KMS-11 (cell line): ENCODE data around the gene PDCD7.
"Not testable (repeated sequence)": the region's sequence is repeated elsewhere in the genome, so short reads cannot be mapped to it uniquely, and the experiment has no call there.

Source experiments
- H2AFZ ChIP-seq: fragments of 200-600 bp; sonication (generic); 2 replicates; pipeline ENCODE4 v1.6.1; 2016; ENCODE audit warnings: antibody characterized with exemption, mixed run types, low read depth
- H3K27ac ChIP-seq: fragments of 200-600 bp; sonication (generic); 2 replicates; pipeline ENCODE4 v1.6.1; 2016; ENCODE audit warnings: mild to moderate bottlenecking, mixed run types
- H3K27me3 ChIP-seq: fragments of 200-600 bp; sonication (generic); 2 replicates; pipeline ENCODE4 v1.6.1; 2017; ENCODE audit warnings: mild to moderate bottlenecking, low read depth, mixed run types, moderate library complexity; ENCODE audit not compliant: insufficient read depth
- H3K36me3 ChIP-seq: fragments of 200-600 bp; sonication (generic); 2 replicates; pipeline ENCODE4 v1.6.1; 2017; ENCODE audit warnings: mild to moderate bottlenecking, mixed run types; ENCODE audit not compliant: insufficient read depth
- H3K4me1 ChIP-seq: fragments of 200-600 bp; sonication (generic); 2 replicates; pipeline ENCODE4 v1.6.1; 2016; ENCODE audit warnings: mild to moderate bottlenecking, low read depth, mixed run types; ENCODE audit not compliant: poor library complexity, severe bottlenecking
- H3K4me2 ChIP-seq: fragments of 200-600 bp; sonication (generic); 2 replicates; pipeline ENCODE4 v1.7.0; 2016; ENCODE audit warnings: mild to moderate bottlenecking, mixed run types
- H3K4me3 ChIP-seq: fragments of 200-600 bp; sonication (generic); IDR thresholded peaks from 2 replicates; pipeline ENCODE4 v1.6.1; 2017; ENCODE audit warnings: low read depth, low read length, mixed read lengths; ENCODE audit not compliant: insufficient read depth
- H3K79me2 ChIP-seq: fragments of 200-600 bp; sonication (generic); 2 replicates; pipeline ENCODE4 v1.6.1; 2016; ENCODE audit warnings: low read depth, mixed run types; ENCODE audit not compliant: insufficient read depth
- H3K9ac ChIP-seq: fragments of 200-600 bp; sonication (generic); 2 replicates; pipeline ENCODE4 v1.6.1; 2016; ENCODE audit warnings: mild to moderate bottlenecking, mixed run types
- H4K20me1 ChIP-seq: fragments of 200-600 bp; sonication (generic); 2 replicates; pipeline ENCODE4 v1.6.1; 2016; ENCODE audit warnings: mild to moderate bottlenecking, mixed run types; ENCODE audit not compliant: insufficient read depth
- CTCF ChIP-seq: fragments of 200-600 bp; sonication (generic); conservative IDR thresholded peaks from 2 replicates; pipeline ENCODE4 v1.6.1; 2017; ENCODE audit warnings: low read depth, mild to moderate bottlenecking, antibody characterized with exemption, low read length, moderate library complexity, mixed read lengths

The PDCD7 gene

DNA sequence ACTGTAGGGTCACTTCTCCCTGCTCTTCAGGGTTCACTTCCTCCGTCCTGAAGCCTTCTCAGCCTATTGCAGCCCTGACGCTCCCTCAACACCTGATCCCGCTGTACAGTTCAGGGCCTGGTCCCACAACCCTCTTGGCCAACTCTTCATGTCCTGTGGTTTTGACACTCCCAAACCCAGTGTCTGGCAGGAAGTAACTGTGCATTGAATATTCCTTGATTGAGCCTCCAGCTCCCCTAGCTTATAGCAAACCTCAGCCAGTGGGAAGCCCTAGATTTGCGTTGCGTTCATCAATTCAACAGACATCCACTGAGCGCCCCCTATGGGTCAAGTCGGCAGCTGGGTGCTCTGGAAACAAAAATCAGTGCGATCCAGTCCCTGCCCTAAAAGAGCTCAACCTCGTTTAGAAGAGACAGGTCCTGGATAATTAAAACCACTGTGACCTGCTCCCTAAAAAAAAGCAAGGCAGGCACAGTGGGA is 32.2 kb downstream of the PDCD7 start:
- Histone ChIP-seq H2AFZ (no peak overlapping the region), H3K27me3 (no peaks in the 10 kb centered on the region), H3K36me3 (no peaks in the 10 kb centered on the region), H3K9ac (no peak overlapping the region), H4K20me1 (no peaks in the 10 kb centered on the region), H3K4me1 (no peaks in the 10 kb centered on the region), H3K4me3 (no peak overlapping the region), H3K27ac (no peak overlapping the region), H3K4me2 (no peak overlapping the region), H3K79me2 (no peaks in the 10 kb centered on the region)
- peak; percentile 74 for TF ChIP-seq CTCF

DNA sequence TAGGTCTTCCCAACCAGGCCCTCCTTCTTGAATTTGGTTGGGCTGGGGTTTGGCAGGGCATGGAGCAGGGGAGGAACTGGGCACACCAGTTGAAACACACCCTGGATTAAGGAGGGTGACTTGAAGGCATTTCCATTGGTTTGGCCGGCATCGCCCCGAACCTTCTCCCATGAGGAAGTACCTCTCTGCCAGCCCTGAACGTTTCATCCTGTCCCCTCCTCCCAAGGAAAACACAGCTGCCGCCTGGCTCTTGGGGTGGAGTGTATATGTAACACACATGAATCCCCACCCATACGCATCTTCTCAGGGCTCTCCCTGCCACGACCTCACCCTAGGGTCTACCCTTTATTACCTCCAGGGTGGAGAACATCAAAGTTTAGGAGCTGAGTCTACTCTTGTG is 33.2 kb downstream of the PDCD7 start:
- no peak overlapping the region for H3K27ac ChIP-seq
- no peaks in the 10 kb centered on the region for H3K36me3 ChIP-seq
- H3K27me3 ChIP-seq, result no peaks in the 10 kb centered on the region
- H3K4me2 ChIP-seq, result no peak overlapping the region
- no peak overlapping the region for H3K9ac ChIP-seq
- no peaks in the 10 kb centered on the region for H3K79me2 ChIP-seq
- H3K4me3 ChIP-seq, result no peak overlapping the region
- no peaks in the 10 kb centered on the region for H4K20me1 ChIP-seq
- TF ChIP-seq CTCF, result no peak
- no peak overlapping the region for H2AFZ ChIP-seq
- no peaks in the 10 kb centered on the region for H3K4me1 ChIP-seq

DNA sequence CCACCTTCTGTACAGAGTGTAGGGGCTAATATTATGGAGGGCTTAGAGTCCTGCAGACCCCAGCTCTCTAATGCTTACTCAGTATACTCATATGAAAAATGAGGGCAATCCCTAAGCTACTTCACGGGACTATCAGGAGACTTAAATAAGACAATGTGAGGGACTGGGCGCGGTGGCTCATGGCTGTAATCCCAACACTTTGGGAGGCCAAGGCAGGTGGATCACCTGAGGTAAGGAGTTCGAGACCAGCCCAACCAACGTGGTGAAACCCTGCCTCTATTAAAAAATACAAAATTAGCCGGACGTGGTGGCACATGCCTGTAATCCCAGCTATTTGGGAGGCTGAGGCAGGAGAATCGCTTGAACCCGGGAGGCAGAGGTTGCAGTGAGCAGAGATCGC is 33.8 kb downstream of the PDCD7 start:
- not testable (repeated sequence) for H3K4me3 ChIP-seq, H3K4me2 ChIP-seq, H3K9ac ChIP-seq, H3K27ac ChIP-seq, H4K20me1 ChIP-seq, H3K36me3 ChIP-seq, H3K4me1 ChIP-seq, H3K79me2 ChIP-seq, H3K27me3 ChIP-seq, H2AFZ ChIP-seq

DNA sequence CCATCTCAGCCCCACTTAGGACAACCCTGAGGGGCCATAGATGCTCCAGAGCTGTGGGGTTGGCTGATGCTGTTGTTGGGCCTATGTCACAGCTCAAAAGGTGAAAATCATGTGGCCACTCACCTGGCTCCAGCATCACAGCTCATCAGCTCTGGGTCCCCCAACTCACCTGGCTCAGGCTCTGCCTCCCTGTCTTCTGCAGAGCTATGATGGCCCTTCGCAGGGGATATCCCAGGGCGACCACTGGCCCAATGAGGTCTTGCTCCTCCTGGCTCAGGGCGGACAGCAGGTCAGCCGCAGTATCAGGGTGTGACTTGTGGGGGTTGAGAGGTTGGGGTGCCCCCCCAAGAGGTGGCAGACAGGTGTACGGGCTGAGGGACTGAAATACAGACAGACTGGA is 34.3 kb downstream of the PDCD7 start:
- Histone ChIP-seq H3K36me3 (no peaks in the 10 kb centered on the region), H3K4me1 (no peaks in the 10 kb centered on the region), H3K27me3 (no peaks in the 10 kb centered on the region), H3K27ac (no peak overlapping the region), H3K4me2 (no peak overlapping the region), H3K79me2 (no peaks in the 10 kb centered on the region), H2AFZ (no peak overlapping the region), H3K4me3 (no peak overlapping the region), H3K9ac (no peak overlapping the region), H4K20me1 (no peaks in the 10 kb centered on the region)
- no peak for TF ChIP-seq CTCF

DNA sequence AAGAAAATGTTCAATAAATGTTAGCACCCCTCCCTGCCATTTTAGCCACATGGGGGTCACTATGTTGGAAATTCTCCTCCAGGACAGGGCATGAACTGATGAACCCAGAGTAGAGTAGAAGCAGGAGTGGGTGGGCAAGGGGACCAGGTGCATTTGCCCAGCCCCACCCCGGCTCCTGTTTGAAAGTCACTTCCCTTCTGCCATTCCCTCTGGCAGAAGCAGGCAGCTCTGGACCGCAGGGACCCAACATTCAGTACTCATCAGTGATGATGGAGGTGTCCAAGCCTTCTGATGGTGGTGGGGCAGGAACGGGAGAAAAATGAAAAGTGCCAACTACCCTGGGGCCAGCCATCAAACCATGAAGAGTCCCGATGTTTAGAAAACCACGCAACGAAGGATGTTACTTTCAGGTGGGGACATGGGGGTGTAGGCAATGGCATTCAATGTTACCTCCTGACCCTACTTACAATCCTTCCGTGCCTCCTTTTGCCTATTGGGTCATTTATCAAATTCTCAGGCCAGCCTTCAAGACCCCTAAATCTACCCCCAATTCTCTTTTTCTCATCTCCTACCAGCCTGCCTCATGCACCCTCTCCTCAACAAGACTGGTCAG is 35.9 kb downstream of the PDCD7 start:
- no peaks in the 10 kb centered on the region for H3K36me3 ChIP-seq
- H3K4me2 ChIP-seq, result no peak overlapping the region
- no peak overlapping the region for H3K27ac ChIP-seq
- TF ChIP-seq CTCF, result no peak
- no peak overlapping the region for H3K9ac ChIP-seq
- H3K27me3 ChIP-seq, result no peaks in the 10 kb centered on the region
- H3K79me2 ChIP-seq, result no peaks in the 10 kb centered on the region
- no peaks in the 10 kb centered on the region for H3K4me1 ChIP-seq
- H2AFZ ChIP-seq, result no peak overlapping the region
- no peaks in the 10 kb centered on the region for H4K20me1 ChIP-seq
- H3K4me3 ChIP-seq, result no peak overlapping the region
